ENCODE measurements around the gene CYP4A22.
"Not testable (repeated sequence)": the region's sequence is repeated elsewhere in the genome, so short reads cannot be mapped to it uniquely, and the experiment has no call there.

Gene CYP4A22

DNA sequence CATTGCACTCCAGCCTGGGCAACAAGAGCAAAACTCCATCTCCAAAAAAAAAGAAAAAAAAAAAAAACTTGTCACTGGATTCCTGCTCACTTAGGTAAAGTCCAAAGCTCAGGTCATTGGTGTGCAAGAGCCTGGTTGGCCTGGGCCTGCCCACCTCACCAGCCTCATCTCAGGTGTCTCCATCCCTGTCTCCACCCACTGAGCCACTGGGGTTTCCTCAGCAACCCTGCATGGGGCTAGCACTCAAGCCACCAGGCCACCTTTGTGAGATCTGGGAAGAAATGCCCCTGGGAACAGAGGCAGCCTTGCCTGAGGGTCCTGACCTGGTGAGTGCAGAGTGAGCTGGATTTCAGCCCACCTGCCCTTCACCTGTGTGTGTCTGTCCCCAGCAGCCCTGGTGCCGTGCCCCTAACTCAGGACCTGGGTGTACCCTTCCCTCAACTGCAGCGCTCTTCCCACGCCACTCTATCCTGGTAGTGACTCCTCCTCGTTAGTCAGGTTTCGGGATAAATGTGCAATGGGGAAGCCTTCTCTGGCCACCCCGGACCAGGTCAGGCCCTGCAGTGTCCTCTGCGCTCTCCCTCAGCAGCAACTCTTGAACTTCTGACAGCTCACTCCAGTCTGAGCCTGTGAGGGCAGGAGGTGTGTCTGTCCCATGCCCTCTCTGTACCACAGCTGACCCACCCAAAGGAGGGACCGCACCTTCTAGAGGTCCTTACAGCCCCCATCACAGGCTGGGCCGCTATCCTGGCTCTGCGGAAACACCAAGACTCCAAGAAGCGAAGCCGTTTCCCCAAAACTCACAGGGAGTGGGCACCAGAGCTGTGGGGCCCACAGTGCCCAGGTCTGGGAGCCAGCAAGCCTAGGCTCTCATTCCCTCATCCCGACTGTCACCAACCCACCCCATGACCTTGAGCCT lies 49.3 kb downstream of the CYP4A22 start:
- DNase-seq, result no peak

DNA sequence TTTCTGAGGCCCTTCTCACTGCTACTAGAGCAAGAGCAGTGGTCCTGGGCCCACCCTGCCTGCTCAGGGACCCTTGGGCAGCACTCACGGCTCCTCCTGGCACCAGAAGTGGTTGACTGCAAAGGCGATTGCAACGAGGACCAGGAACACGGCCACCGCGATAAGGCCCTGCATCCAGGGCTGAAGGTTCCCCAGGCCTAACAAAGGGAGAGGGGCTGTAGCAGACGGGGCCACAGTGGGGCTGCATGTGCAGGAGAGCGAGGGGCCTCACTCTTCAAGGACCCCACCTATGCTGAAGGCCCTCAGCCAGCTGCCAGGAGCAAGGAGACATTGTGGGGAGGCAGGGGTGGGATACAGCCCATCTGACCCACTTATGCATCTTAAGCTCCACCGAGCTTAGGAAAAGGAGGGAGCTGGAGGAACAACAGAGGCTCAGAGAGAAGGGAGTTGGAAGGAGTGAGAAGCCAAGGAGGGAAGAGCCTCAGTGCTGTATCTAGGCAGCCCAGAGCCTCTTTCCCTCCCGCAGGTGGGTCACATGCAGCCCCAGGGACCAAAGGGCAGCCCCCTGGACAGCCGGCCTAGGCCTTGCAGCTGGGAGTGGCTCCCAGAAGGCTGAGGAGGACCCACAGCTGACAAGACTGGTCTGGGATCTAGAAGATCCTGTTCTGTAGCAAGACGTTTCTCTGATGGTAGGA lies 50.1 kb downstream of the CYP4A22 start:
- DNase-seq, result no peak

- no peak for DNase-seq
Measured at GRCh38 chr1:47187926-47188250, 50.6 kb downstream of the CYP4A22 start.

- no peak for DNase-seq
Measured at GRCh38 chr1:47188791-47189785, 51.8 kb downstream of the CYP4A22 start.

DNA sequence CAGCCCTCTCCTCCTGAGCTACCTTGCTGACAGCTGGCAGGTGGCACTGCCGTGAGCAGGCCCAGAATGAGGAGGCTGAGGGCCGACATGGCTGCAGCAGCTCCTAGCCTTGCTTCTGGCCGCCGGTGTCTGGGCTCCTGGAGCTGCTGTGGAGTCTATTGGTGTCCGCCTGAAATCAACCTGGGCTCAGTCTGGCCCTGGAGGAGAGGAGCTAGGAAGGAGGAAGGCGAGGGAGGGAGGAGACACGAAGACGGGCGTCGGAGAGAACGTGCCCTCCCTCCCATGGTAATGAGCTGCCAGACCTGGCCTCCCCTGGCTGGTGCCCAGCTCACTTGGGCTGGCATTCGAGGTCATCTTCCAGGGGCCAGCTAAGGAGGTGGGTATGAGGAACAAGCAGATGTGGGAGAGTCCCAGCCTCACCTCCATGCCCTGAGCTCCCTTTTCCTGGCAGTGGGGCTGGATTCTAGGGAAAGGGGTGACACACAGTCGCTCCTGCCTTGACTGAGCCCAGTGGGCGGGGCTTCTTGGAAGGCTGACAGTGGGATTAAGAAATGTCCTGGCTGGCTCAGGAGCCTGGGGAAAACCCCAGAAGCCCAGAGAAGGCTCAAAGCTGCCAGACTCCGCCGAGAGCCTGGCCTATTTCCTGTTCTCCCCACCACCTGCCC lies 52.7 kb downstream of the CYP4A22 start, which contains the start of gene PDZK1IP1:
Gene PDZK1IP1, minus strand, starts transcription at position 193 of the 665 bp plus-strand sequence. Its CDS starts 104 bp downstream, at position 89.
- no peak for DNase-seq

- DNase-seq, result no peak
Measured at GRCh38 chr1:47190509-47190855, 53.2 kb downstream of the CYP4A22 start.

DNA sequence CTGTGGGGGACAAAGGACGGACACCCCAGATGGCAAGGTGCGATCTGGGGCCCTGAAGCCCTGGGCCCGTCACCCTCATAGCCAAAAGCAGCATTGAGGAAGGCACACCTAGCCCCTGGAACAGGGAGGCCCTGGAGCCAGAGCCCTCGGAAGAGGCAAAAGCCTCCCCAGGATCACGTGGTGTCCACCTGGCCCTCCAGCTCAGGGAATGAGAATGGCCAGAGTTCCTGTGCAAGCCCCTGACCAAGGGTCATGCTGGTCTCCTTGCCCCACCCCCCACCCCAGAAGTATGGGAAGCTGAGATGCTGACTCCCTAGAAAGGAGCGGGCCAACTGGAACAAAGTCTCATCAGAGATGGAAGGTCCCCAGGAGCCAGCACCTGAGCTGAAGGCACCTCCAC lies 53.6 kb downstream of the CYP4A22 start:
- DNase-seq, result no peak

DNA sequence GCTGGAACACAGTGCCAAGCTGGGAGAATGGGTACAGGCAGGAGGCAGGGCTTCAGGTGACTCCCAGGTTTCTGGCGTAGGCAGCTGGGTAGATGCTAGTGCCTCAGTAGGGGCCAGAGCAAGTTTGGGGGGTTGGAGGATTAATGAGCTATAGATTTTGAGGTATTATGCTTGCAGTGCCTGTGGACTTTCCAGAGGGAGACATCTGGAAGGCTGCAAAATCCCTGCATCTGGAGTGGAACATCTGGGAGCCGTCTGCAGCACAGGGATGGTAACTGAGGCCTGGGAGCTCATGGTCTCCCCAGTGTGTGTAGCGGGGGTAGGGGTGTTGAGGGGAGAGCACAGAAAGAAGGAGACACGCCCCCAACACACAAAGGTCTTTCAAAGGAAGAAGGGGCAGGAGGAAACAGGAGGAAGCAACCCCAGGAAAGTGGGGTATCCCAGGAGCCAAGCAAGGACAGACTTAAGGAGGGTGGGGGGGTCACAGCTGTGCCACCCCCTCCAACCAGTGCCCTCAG lies 54.8 kb downstream of the CYP4A22 start:
- DNase-seq, result no peak

- peak; percentile 59 for DNase-seq
Measured at GRCh38 chr1:47192458-47193384, 55.5 kb downstream of the CYP4A22 start.

GRCh38 chr1:47193496-47193895 lies 56.3 kb downstream of the CYP4A22 start:
- DNase-seq, result not testable (repeated sequence)

DNA sequence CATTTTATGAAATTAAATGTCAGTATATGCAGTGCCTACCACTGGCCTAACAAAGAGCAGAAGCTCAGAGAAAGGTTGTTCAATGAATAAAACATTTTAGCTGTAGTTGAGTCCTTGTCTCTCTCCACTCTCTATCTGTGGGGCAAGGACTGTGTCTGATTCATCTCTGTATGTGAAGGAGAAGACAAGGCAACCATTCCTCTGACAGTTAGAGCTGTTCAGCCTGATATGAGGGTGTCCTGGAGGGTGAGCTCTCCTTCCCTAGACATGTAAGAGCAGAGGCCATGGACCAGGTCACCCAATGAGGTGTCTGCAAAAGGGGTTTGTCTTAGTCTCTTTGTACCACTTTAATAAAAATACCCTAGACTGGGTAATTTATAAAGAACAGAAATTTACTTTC lies 57.1 kb downstream of the CYP4A22 start:
- no peak for DNase-seq

GRCh38 chr1:47195981-47196380 lies 58.7 kb downstream of the CYP4A22 start:
- DNase-seq, result not testable (repeated sequence)

- no peak for DNase-seq
Measured at GRCh38 chr1:47196622-47197021, 59.4 kb downstream of the CYP4A22 start.

DNA sequence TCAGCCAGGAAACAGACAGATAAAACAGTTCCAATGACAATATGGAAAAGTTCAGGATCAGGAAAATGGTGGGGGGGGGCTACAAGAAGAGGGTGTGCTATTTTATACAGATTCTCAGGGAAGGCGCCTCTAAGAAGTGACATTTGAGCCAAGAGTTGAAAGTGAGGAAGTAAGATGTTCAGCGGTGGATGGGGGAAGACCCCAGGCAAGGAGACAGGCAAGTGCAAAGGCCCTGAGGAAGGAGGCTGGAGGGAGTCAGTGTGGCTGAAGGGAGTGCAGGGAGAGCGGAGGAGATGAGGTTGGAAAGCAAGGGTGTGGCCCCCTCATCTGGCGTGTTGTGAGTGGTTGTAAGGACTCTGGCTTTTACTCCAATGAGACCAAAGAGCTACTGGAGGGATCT lies 61.0 kb downstream of the CYP4A22 start:
- DNase-seq, result no peak

Data from activated T-cell treated with anti-CD3 and anti-CD28 coated beads for 4 hours (primary cell).